Measurements from ENCODE around the gene TSPO. TPM values are rescaled to one million over a fixed set of nuclear protein-coding genes. Genes with fewer than 3 reads are reported as not detected.

TSPO gene
- total and polyA plus RNA-seq, 2 experiments from 2014 or later = 61.8 to 138 TPM

DNA sequence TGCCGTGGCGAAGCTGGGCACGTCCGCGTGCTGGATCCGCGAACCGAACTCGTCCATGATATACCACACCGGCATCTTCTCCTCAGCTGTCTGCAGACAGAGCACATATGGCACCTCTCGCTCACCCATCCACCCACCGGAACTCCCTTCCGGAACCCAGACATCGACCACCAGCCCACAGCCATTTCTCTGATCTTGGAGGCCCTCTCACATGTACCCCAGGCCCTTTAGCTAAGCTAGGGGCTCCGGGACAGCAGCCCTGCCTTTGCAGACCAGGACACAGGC is 28.5 kb downstream of the TSPO start:
- Histone ChIP-seq H3K27ac (no peak overlapping the region), H3K27me3 (no peaks in the 10 kb centered on the region), H3K79me2 (peaks cover 11% of the 10 kb centered on the region), H3K4me2 (no peak overlapping the region), H2AFZ (no peak overlapping the region), H3K4me1 (ENCODE audit: insufficient read depth) (peaks cover 14% of the 10 kb centered on the region), H3K9me2 (replicated peaks; ENCODE audit: insufficient read depth) (no peaks in the 10 kb centered on the region), H3K4me3 (no peak overlapping the region), H3K36me3 (replicated peaks; ENCODE audit: insufficient read depth, low read depth) (no peaks in the 10 kb centered on the region), H3K9me3 (ENCODE audit: low read depth) (no peaks in the 10 kb centered on the region), H4K20me1 (ENCODE audit: insufficient read depth, poor library complexity, severe bottlenecking) (no peaks in the 10 kb centered on the region)
- TF ChIP-seq, protein P1, sequence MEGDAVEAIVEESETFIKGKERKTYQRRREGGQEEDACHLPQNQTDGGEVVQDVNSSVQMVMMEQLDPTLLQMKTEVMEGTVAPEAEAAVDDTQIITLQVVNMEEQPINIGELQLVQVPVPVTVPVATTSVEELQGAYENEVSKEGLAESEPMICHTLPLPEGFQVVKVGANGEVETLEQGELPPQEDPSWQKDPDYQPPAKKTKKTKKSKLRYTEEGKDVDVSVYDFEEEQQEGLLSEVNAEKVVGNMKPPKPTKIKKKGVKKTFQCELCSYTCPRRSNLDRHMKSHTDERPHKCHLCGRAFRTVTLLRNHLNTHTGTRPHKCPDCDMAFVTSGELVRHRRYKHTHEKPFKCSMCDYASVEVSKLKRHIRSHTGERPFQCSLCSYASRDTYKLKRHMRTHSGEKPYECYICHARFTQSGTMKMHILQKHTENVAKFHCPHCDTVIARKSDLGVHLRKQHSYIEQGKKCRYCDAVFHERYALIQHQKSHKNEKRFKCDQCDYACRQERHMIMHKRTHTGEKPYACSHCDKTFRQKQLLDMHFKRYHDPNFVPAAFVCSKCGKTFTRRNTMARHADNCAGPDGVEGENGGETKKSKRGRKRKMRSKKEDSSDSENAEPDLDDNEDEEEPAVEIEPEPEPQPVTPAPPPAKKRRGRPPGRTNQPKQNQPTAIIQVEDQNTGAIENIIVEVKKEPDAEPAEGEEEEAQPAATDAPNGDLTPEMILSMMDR (IDR thresholded peaks at IDR 0.05; ENCODE audit: poor library complexity) = no peak
- TF ChIP-seq EZH2phosphoT487 (IDR thresholded peaks at IDR 0.05; ENCODE audit: low read depth, severe bottlenecking, unreplicated experiment) = no peak
- TF ChIP-seq EZH2 (IDR thresholded peaks at IDR 0.05; ENCODE audit: borderline replicate concordance) = no peak
- 97% methylated on average over 15 of the region's 15 CpGs for WGBS (ENCODE audit: low lambda C conversion rate, missing lambda C conversion rate)
- DNase-seq (ENCODE audit: low spot score) = no peak

DNA sequence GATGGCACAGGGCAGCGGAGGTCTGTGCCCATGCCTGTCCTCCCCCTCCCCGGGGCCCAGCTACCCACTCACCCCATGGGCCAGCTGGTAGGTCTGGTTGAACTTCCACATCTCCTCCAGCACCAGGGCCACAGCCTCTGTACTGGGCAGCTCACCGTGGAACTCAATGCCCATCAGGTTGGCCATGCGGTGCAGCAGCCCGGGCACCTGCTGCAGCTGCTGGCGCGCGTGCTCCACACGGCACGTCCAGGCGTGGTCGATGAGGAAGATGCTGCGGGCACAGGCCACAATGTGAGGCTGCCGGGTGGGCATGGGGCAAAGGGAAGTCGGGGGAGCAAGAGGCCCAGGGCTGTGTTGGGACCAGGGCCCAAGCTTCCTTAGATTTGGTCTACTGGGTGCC is 29.3 kb downstream of the TSPO start:
- H4K20me1 ChIP-seq (ENCODE audit: insufficient read depth, poor library complexity, severe bottlenecking) = no peaks in the 10 kb centered on the region
- no peak overlapping the region for H3K4me2 ChIP-seq
- no peaks in the 10 kb centered on the region for H3K27me3 ChIP-seq
- DNase-seq (ENCODE audit: low spot score) = no peak
- H2AFZ ChIP-seq = no peak overlapping the region
- H3K9me3 ChIP-seq (ENCODE audit: low read depth) = no peaks in the 10 kb centered on the region
- H3K36me3 ChIP-seq (replicated peaks; ENCODE audit: insufficient read depth, low read depth) = no peaks in the 10 kb centered on the region
- H3K27ac ChIP-seq = no peak overlapping the region
- no peak overlapping the region for H3K4me3 ChIP-seq
- H3K9me2 ChIP-seq (replicated peaks; ENCODE audit: insufficient read depth) = no peaks in the 10 kb centered on the region
- WGBS (ENCODE audit: low lambda C conversion rate, missing lambda C conversion rate) = over 99% methylated on average over 15 of the region's 15 CpGs
- TF ChIP-seq EZH2phosphoT487 (IDR thresholded peaks at IDR 0.05; ENCODE audit: low read depth, severe bottlenecking, unreplicated experiment) = no peak
- TF ChIP-seq, protein P1 (IDR thresholded peaks at IDR 0.05; ENCODE audit: poor library complexity) = no peak
- no peak for TF ChIP-seq EZH2 (IDR thresholded peaks at IDR 0.05; ENCODE audit: borderline replicate concordance)
- peaks cover 20% of the 10 kb centered on the region for H3K4me1 ChIP-seq (ENCODE audit: insufficient read depth)
- H3K79me2 ChIP-seq = peaks cover 17% of the 10 kb centered on the region

DNA sequence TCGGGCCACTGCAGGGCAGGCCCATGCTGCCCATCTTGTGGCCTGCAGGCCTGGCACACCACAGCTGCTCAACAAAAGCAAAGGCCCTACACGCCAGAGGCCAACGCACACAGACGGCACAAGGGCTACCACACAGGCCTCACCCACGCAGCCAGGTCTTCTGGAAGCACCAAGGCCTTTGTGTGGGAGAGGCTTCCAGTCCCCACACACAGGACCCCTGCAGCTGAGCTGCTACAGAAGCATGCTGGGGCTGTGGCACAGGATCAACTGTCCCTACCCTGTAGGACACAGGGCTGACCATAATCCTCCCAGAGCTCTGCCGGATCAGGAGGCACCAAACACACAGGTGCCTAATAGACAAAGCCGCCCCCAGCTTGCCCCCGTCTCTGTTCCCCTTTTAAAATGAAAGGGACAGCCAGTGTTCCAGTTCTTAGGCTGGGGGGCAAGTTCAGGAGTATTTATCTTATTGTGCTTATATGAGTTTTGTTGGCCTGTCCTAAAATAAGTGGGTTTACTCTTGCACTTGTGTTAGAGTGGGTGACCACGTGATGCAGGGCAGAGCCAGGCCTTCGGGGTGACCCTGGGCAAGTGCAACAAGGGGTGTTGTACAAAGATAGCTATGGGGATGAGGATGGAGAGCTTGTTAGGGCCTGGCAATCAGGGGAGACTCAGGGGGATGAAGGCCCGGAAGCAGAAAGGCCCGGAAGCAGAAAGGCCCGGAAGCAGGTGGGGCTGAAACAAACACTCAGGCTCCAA is 30.1 kb downstream of the TSPO start:
- H3K9me2 ChIP-seq (replicated peaks; ENCODE audit: insufficient read depth) = no peaks in the 10 kb centered on the region
- no peak overlapping the region for H2AFZ ChIP-seq
- no peak overlapping the region for H3K4me2 ChIP-seq
- peaks cover 26% of the 10 kb centered on the region for H3K4me1 ChIP-seq (ENCODE audit: insufficient read depth)
- no peak overlapping the region for H3K4me3 ChIP-seq
- H3K9me3 ChIP-seq (ENCODE audit: low read depth) = no peaks in the 10 kb centered on the region
- H3K79me2 ChIP-seq = peaks cover 22% of the 10 kb centered on the region
- no peaks in the 10 kb centered on the region for H3K27me3 ChIP-seq
- no peaks in the 10 kb centered on the region for H3K36me3 ChIP-seq (replicated peaks; ENCODE audit: insufficient read depth, low read depth)
- TF ChIP-seq EZH2 (IDR thresholded peaks at IDR 0.05; ENCODE audit: borderline replicate concordance) (no peak), EZH2phosphoT487 (IDR thresholded peaks at IDR 0.05; ENCODE audit: low read depth, severe bottlenecking, unreplicated experiment) (no peak)
- TF ChIP-seq, protein P1 (IDR thresholded peaks at IDR 0.05; ENCODE audit: poor library complexity) = no peak
- H3K27ac ChIP-seq = no peak overlapping the region
- no peaks in the 10 kb centered on the region for H4K20me1 ChIP-seq (ENCODE audit: insufficient read depth, poor library complexity, severe bottlenecking)
- WGBS (ENCODE audit: low lambda C conversion rate, missing lambda C conversion rate) = 97% methylated on average over 13 of the region's 13 CpGs
- no peak for DNase-seq (ENCODE audit: low spot score)
